ENCODE data around the gene SYNE1. TPM values are rescaled to one million over a fixed set of nuclear protein-coding genes. Genes with fewer than 3 reads are reported as not detected.

Gene SYNE1
- total RNA-seq, 1 donor from 2014 or later: 288 TPM

DNA sequence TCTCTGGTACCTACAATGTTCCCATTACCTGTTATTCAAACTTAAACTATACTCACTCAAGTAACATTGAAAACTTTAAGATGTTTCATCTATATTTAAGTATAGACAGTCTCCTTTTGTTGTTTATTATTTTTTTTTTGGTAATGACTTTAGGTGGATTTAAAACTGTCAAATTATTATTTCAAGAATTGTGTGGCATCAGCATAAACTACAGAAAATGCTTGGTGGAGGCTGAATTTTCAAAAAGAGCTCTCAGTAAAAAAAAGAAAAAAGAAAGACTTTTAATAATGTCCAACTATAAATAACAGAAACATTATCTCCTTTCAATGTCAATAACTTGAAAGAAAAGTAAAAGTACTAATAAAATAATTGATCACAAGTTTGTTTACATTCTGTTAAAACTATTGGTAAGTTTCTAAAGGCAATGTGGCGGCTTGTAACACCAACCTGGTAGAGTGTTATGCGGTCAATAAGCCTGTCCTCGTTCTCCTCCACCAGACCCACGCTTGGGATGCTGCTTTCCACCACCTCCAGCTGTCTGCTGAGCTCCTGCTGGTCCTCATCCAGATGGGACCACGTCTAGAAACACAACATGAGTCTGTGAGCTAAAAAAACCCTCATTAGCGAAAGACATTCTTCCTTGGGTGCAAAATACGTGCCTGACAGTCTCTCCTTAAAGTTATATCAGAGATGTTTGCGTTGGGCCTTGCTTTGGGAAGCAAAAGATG, 400.6 kb downstream of the SYNE1 start:
- no peak for DNase-seq (ENCODE audit: low spot score)

DNA sequence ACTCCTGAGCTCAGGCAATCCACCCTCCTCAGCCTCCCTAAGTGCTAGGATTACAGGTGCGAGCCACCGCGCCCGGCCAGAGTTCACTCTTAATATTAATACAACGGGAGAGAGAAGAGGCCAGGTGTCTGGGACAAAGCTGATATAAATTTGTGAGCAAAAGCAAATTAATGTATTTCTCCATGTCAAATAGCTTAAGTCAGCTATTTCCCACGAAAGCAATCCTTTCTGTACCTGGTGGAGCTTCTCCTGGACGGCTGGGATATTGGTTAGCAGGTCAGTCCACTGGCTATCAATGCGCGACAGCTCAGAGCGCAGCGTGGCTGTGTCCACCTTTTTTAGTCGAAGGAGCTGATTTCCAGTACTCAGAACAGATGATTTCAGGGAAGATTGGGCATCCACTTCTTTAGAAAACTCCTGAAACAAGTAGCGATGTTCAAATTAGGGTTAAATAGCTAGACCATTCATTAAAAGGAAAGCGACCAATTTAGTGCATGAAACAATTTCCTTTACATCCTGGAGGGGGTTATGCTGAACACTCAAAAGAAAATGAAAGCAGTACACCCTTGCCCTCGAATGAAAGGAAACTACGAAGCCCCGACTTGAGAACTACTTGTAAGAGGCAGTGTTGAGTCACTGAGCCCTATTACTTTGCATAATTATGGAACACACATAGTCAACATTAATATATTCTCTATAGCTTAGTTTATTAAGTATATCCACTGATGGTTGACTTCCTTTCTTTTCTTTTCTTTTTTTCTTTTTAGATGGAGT, 403.4 kb downstream of the SYNE1 start:
- peak; percentile 8 for DNase-seq (ENCODE audit: low spot score)

DNA sequence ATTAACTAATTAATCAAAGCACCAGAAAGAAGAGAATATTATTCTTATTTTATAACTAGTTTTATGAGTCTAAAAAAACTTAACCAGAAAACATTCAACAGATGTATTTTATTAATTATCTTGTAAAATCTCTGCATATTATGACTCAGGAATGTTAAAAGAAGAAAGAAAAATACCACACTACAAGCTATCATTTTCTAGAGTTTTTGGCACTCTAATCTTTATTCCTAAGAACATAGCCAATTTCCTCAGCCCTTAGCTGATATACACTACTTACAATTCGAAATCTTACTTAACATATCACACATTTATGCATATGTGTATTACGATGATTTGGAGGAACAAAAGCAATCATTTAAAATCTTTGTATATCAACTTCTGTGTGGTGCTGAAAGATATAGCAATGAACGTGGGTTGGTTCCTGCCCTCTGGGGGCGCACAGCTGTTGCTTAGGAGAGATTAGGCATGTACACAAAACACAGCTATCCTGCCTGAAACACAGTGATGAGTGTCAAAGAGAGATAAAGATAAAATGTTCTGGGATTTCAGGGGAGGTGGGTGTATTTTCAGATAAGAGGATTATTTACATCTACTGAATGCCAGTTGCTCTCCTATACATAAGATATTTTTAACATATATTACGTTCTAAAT, 404.5 kb downstream of the SYNE1 start:
- peak; percentile 86 for DNase-seq (ENCODE audit: low spot score)

GRCh38 chr6:152229330-152229729, 407.8 kb downstream of the SYNE1 start:
- DNase-seq (ENCODE audit: low spot score): no peak

- no peak for DNase-seq (ENCODE audit: low spot score)
Measured at GRCh38 chr6:152226119-152226518, 411.0 kb downstream of the SYNE1 start.

- no peak for DNase-seq (ENCODE audit: low spot score)
Measured at GRCh38 chr6:152225241-152225934, 411.8 kb downstream of the SYNE1 start.

- no peak for DNase-seq (ENCODE audit: low spot score)
Measured at GRCh38 chr6:152223636-152224035, 413.5 kb downstream of the SYNE1 start.

DNA sequence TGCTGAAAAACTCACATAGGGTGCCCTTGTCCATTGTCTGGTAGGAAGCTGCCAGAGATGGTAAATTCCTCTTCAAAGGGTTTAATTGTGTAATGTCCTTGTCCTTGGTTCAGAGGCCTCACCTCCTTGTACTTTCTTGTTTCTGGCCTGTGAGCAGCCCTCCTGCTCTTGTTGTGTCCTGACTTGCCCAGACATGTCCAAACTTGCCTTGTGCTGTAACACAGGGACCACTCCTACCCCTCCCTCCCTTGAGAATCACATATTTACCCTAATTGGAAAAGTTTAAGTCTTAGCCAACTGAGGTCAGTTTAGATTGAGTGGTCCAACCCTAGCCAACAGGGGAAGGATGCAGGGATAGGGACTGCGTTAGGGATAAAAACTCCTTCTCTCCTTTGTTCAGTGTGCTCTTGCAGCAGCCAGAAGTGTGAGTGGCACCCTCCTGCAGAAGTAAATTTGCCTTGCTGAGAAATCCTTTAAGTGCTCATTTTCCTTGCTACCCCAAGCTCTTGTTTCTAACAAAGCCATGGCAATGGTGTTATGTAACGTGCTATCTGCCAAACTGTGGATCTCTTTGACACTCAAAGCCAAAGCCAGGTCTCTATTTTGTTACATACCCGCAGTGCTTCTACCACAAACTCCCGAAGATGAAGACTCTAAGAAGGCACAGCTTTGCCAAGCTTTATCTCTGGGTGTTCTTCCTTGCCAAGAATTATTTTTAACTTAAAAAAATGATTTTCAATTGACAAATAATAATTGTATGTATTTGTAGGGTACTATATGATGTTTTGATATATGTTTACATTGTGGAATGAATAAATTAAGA, 415.1 kb downstream of the SYNE1 start:
- DNase-seq (ENCODE audit: low spot score): no peak

- no peak for DNase-seq (ENCODE audit: low spot score)
Measured at GRCh38 chr6:152220786-152221185, 416.4 kb downstream of the SYNE1 start.

DNA sequence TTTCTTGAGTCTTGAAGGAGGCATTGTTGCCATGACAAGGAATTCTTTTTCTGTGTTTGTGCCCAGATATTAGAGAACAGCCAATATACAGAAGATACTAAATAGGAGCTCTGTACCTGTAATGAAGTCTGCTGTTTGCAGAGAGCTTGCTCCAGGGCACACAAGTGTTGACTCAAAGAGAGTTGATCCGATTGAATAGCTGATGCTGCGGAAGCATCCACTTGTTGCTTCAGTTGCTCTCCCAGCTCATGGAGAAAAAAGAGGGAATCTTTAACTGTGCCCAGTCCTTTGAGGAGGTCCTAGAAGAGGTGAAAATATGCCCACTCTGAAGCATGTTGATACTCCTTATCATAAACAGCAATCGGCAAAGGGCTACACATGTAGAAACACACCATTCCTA, 418.3 kb downstream of the SYNE1 start:
- DNase-seq (ENCODE audit: low spot score): no peak

- no peak for DNase-seq (ENCODE audit: low spot score)
Measured at GRCh38 chr6:152212437-152212836, 424.7 kb downstream of the SYNE1 start.

DNA sequence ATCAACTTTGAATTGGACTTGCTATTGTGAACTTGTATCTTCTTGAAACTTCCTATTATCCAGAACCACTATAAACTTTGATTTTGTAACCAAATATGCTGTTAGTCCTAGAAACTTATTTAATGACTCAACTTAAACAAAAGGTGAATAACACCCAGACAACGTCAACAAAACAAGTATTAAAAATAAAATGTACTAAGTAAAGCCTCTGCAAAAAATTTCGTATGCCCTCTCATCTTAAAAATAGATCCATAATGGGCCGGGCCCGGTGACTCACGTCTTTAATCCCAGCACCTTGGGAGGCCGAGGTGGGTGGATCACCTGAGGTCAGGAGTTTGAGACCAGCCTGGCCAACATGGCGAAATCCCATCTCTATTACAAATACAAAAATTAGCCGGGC, 428.0 kb downstream of the SYNE1 start:
- DNase-seq (ENCODE audit: low spot score): no peak

DNA sequence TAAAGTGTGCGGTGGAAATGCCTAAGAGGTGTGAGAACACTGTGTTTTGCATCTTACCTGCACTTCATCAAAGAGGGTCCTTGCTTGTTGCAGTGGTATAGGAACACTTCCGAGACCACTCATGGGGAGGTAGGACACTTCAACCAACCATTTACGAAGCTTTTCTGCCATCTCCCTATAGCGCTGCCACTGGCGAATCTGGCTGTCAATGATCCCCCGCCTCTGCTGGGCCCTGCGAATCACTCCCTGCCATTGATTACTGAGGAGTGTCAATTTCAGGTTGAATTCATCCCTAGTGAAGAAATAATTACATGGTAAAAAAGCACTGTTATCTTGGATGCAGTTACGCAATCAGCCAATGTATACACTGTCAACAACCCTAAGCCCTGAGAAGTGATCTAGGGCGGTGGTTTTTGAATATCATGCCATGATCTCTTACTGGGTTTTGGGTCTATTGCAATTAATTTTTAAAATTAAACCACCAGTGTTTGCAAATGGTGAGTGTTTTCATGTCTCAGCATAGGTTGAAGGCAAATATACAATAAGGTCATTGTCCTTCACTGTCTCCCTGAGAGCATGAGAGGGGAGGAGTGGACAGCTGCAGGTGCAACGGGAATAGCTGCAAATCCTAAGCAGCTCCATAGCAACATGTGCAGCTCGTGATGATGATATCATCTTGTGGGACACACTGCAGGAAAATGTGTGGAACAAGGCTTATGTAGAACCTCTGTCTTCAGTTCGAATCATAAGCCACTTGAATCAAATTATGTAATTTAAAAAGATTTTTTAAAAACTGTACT, 429.0 kb downstream of the SYNE1 start:
- no peak for DNase-seq (ENCODE audit: low spot score)

GRCh38 chr6:152206072-152206818, 430.9 kb downstream of the SYNE1 start:
- no peak for DNase-seq (ENCODE audit: low spot score)

DNA sequence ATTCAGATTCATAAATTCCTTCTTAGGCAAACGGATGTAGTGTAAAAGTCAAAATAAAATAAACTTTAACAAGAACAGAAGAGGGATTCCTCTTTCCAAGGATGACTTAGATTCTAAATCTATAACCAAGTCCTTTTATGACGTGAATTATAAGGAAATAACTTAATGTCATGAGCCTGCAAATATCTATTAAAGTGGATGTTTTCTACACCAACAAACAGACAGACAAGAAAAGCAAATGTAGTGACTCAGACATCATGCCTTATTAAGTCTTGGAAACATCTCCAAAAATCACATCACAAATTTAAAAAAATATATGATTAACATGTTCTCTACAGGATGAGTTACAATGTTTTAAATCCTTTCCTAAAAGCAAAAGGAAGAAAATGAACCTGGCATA, 432.6 kb downstream of the SYNE1 start:
- DNase-seq (ENCODE audit: low spot score): peak; percentile 17

- DNase-seq (ENCODE audit: low spot score): no peak
Measured at GRCh38 chr6:152201120-152201519, 436.0 kb downstream of the SYNE1 start.

DNA sequence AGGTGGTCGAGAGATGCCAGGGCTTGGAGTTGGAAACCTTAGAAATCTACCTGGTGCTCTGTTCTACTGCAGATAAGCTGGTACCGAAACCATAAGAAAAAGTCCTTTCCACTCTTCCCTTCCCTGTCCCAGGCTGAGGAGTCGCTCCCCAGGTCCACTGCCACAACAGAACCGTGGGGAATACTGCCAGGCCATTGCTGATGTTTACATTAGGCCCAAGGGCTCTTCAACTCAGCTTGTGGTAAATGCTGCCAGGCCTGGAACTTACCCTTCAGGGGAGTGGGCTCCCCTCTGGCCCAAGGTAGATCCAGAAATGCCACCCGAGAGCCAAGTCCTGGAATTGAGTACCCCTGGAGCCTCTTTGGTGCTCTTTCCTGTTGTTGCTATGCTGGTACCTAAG, 441.3 kb downstream of the SYNE1 start:
- DNase-seq (ENCODE audit: low spot score): no peak

DNA sequence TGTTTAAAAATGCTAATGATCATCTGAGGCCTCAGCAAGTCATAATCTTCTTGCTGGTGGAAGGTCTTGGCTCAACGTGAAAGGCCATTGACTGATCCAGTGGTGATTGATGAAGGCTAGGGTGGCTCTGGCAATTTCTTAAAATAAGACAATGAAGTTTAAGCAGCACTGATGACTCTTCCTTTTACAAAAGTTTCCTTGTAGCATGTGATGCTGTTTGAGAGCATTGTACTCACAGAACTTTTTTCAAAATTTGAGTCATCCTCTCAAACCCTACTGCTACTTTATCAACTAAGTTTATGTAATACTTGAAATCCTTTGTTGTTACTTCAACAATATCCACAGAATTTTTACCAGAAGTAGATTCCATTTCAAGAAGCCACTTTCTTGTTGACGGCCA, 447.4 kb downstream of the SYNE1 start:
- no peak for DNase-seq (ENCODE audit: low spot score)

DNA sequence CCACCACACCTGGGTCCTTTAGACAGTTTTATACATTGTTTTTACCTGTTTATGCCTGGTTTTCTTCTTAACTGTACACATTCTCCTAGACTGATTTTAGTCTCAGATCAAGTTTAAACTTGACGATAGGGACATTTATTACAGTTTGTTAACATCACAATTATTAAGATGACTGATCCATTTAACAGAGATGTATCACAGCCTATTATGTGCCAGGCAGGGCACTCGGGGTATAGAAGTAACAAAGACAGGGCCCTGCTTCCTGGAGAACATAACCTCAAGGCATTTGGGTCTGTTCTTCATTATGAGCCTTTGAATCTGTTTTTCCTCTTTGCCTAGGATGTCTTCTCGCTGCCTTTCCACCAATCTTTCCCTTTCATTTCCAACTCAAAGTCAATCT, 449.2 kb downstream of the SYNE1 start:
- DNase-seq (ENCODE audit: low spot score): peak; percentile 42

DNA sequence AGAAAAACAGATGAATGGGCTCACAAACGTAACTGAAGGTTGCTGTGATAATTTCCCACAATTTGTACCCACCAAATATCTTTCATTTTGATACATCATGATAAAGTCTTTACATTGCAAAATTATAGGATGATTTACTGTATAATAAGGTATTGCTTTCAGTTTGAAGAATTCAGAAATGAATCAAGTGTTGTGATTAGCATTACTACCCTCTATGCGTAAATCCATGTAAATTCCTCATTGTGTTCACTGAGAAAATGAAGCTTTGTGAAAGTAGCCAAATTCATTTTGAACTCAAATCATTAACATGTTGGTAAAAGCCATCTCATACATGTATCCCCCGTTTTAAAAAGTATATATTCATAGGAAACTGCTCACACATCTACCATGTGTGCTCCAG, 450.3 kb downstream of the SYNE1 start:
- no peak for DNase-seq (ENCODE audit: low spot score)
